Adipose tissue (tissue), 3 donors: Measurements from ENCODE around the gene COQ7. TPM values are rescaled to one million over a fixed set of nuclear protein-coding genes. Genes with fewer than 3 reads are reported as not detected.

ENCODE experiments used
- H3K27ac ChIP-seq: one replicate; pipeline ENCODE4 v1.5.1; 2013; ENCODE audit warnings: low read depth, low read length
- WGBS, 3 donors: extraction: QIAGEN DNeasy Blood & Tissue Kit; methylation state at CpG; one replicate each; pipeline ENCODE4 v1.1.7; 2013; 5-methylcytosine and 5-hydroxymethylcytosine counted together
- polyA plus RNA-seq, 3 donors: library from polyadenylated mRNA; stranded (reverse); fragments of 200-250 nt; gene quantifications; one replicate each; pipeline ENCODE4 v1.2.3, GENCODE V29; 2013
- donor health status: healthy with polysubstance abuse.
- donor health status: Bipolar disorder and iron deficiency.
- donor health status: healthy.

The COQ7 gene
- polyA plus RNA-seq, 3 donors, result 8.5 to 14.7 (median 10.2) TPM

DNA sequence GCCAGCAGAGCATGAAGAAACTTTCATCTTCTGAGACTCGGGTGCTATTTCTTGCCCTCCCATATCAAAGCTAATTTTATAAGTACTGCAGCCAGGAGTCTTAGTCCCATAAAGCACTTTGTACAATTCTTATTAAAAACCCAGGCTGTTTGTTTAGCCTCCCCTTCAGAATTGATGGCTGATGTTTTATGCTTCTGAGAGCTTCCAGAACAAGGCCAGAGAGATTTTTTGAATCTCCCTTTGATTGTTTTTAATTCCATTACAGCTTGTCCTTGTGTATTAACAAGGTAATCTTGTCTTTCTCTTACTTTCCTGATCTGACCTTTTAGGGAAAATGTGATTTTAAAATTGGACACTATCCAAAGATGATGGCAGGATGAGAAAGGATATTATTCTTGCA lies 16.3 kb downstream of the COQ7 start:
- WGBS, 3 donors, result 74 to 83% (median 80%) methylated on average over 1 of the region's 1 CpG
- no peak overlapping the region for H3K27ac ChIP-seq

DNA sequence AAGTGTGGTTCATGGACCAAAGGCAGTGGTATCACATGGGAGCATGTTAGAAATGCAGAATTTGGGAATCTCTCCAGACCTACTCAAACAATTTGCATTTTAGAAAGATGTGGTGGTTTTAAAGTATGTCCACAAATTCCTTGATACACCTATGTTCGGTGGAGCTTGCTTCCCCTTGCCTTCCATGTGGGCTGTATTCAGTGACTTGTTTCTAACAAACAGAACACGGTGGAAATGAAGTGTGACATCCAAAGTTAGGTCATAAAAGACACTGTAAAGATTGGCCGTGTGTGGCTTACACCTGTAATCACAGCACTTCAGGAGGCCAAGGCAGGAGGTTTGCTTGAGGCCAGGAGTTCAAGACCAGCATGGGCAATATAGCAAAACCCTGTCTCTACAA lies 16.7 kb downstream of the COQ7 start:
- 78 to 90% (median 86%) methylated on average over 3 of the region's 3 CpGs for WGBS, 3 donors
- H3K27ac ChIP-seq, result no peak overlapping the region

GRCh38 chr16:19084879-19085278 lies 17.5 kb downstream of the COQ7 start:
- WGBS, 3 donors, result 84 to 93% (median 91%) methylated on average over 5 of the region's 5 CpGs
- no peak overlapping the region for H3K27ac ChIP-seq

GRCh38 chr16:19085679-19086200 lies 18.3 kb downstream of the COQ7 start:
- H3K27ac ChIP-seq, result no peak overlapping the region
- WGBS, 3 donors, result 23 to 43% (median 40%) methylated on average over 8 of the region's 8 CpGs

DNA sequence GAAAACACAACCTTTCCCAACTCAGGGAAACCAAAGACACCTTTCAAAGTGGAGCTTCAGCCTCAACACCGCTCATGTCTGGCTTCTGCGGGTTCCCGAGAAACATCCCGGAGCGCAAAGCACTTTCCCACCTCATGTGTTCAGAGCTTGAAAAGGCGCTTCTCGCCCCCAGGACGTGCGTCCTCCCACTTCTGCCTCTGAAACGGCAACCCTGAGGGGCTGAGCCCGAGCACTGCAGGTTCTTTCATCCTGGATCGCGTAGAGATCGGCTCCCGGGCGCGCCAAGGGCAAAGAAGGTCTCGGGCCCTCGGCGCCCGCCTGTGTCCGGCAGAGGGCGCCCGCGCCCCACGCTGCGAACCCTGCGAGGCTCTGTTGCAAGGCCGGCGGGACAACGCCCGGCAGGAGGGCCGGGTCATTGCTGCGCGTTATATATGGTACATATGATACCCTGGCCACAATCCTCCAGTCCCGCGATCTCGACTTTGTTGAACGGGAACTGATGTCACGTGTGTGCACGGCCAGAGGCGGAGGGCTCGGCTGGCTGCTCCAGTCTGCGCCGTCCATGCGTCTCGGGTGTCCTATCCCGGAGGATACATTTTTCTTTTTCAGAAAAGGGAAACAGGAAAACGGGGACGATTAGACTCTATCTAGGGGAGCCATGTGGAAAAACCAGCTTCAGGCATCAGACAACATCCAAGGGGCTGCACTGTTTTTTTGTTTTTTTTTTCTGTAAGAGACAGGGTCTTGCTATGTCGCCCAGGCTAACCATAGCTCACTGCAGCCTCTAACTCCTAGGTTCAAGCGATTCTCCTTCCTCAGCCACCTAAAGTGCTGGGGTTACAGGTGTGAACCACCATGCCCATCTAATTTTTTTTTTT lies 19.1 kb downstream of the COQ7 start:
- 6 to 8% (median 6%) methylated on average over 51 to 52 of the region's 52 CpGs for WGBS, 3 donors
- H3K27ac ChIP-seq, result no peak overlapping the region

DNA sequence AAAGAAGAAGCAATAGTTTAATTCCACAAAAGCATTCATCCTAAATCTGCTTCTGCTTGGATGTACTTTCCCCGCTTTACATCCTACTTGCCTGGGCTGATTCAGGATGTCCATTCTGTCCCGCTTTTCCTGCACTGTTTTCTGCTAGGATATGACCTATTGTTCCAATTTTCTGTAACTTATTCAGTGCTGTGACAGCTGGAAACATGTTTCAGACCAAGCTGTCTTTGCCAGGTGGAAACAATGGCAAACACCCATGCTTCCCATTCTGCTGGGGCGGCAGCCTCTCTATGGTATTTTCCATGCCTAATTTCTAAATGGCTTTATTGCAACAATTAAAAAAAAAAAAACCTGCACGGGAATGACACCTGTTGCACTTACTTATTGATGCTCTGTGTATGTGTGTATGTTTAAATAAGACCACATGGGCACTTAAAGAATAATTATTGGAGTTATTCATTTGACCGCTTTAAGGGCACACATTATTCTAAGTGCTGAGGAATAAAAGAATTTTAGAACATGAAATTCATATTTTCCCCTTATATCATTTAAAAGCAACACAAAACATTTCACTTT lies 21.0 kb downstream of the COQ7 start:
- H3K27ac ChIP-seq, result no peak overlapping the region
- 83 to 86% (median 85%) methylated on average over 5 of the region's 5 CpGs for WGBS, 3 donors

DNA sequence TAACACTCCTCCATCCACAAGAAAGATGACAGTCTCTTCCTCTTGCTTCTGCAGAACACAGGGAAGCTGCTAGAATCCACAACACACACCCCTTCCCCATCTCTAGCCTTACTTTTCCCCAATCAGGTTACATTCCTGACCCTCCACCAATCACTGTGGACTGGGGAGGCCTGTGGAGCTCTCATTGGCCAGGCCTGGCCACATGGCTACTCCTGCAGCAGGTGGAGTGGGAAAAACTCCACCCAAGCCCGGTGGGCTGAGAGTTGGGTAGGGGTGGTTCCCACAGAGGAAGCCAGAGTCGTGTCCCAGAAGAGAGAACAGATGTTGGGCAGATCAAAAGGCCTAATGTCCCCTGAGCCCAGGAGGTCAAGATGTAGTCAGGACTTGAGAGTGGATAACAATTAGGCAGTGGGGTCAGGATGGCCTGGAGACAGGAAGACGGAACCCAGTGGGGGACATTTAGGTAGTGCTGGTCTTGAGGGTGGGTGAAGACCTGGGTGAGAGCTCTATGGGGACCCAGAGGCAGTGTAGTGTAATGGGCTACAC lies 22.1 kb downstream of the COQ7 start:
- WGBS, 3 donors, result 80 to 89% (median 80%) methylated on average over 3 of the region's 3 CpGs
- no peak overlapping the region for H3K27ac ChIP-seq

- 95 to 99% (median 98%) methylated on average over 6 of the region's 6 CpGs for WGBS, 3 donors
- no peak overlapping the region for H3K27ac ChIP-seq
Observed at GRCh38 chr16:19090916-19091315, 23.5 kb downstream of the COQ7 start.

- 66 to 93% (median 91%) methylated on average over 2 of the region's 2 CpGs for WGBS, 3 donors
- H3K27ac ChIP-seq, result no peak overlapping the region
Observed at GRCh38 chr16:19092653-19093410, 25.4 kb downstream of the COQ7 start.

GRCh38 chr16:19093631-19094541 lies 26.5 kb downstream of the COQ7 start:
- WGBS, 3 donors, result 72 to 88% (median 86%) methylated on average over 15 of the region's 15 CpGs
- no peak overlapping the region for H3K27ac ChIP-seq

DNA sequence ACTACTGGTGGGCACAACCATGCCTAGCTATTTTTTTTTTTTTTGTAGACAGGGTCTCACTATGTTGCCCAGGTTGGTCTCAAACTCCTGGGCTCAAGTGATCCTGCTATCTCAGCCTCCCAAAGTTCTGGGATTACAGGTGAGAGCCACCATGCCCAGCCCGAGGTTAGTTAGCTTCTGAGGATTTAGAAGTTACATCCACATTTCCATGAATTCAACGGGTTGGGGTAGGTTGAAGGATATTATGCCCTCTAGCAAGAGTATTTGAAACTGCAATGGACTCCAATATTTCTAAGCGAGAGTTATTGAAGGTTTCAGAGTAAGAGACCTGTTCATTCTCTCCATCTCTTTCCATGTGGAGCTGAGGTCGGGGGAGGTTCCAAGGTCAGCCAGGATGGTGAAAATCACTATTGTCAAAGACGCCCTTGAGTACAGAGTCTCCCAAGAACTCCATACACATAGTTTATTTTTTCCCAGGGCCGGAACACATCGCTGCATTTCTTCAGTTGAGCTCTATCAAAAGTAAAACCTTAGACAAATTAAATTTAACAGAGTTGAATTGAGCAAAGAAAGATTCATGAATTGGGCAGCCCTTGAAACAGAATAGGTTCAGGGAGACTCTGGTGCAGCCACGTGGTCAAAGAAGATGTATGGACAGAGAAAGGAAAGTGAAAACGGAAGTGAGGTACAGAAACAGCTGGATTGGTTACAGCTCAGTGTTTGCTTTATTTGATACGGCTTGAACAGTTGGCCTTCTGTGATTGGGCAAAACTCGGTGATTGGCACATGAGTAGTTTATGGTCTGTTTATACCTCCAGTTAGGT lies 27.3 kb downstream of the COQ7 start:
- WGBS, 3 donors, result 61 to 76% (median 75%) methylated on average over 11 of the region's 11 CpGs
- no peak overlapping the region for H3K27ac ChIP-seq

GRCh38 chr16:19095654-19096053 lies 28.2 kb downstream of the COQ7 start:
- WGBS, 3 donors, result 83 to 90% (median 89%) methylated on average over 5 of the region's 5 CpGs
- H3K27ac ChIP-seq, result no peak overlapping the region

DNA sequence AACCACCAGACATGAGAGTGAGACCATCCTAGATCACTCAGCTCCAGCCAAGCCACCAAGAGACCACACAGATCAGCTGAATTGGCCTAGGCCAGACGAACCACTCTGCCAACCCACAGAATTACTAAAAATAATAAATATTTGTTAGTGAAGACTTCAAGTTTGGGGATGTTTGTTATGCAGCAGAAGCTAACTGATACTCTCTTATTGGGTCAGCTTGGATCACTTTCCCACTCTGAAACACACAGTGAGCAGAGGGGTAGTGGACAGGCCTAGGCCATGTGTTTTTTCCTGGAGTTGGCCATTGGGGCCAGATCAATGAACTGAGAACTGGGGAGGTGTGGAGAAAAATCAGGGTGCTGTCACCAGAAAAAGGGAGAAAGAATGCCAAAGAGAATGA lies 30.8 kb downstream of the COQ7 start:
- no peak overlapping the region for H3K27ac ChIP-seq
- WGBS, 3 donors, result 86 to 95% (median 90%) methylated on average over 1 of the region's 1 CpG

GRCh38 chr16:19102187-19102872 lies 34.9 kb downstream of the COQ7 start:
- H3K27ac ChIP-seq, result no peak overlapping the region
- 70 to 82% (median 72%) methylated on average over 16 of the region's 16 CpGs for WGBS, 3 donors

DNA sequence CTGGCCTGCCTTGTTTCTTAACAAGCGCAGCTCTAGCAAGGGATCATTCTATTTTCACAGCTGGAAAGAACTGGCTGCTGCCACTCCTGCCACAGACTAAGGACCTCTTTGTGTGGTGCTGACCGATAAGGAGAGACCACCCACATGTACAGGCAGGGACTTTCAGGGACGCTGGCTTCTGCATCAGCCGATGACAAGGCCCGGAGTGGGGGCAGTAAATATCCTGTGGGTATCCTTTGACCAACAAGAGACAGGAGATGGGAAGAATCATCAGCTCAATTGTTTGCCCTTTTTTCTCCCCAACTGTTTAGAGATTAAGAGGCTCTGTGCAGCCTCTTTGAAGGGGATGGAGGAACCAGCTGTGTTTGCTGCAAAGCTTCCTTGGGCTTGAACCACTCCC lies 37.2 kb downstream of the COQ7 start:
- H3K27ac ChIP-seq, result no peak overlapping the region
- WGBS, 3 donors, result 84 to 86% (median 84%) methylated on average over 5 of the region's 5 CpGs

GRCh38 chr16:19105131-19105530 lies 37.7 kb downstream of the COQ7 start:
- no peak overlapping the region for H3K27ac ChIP-seq
- 85 to 94% (median 88%) methylated on average over 6 of the region's 6 CpGs for WGBS, 3 donors
